SIG-M5 (cell line): ENCODE measurements around the gene EIF1B.

Experiments
- DNase-seq: peaks from one replicate; lab custom pipeline; 2025; lab: John Stamatoyannopoulos, UW

The EIF1B gene

DNA sequence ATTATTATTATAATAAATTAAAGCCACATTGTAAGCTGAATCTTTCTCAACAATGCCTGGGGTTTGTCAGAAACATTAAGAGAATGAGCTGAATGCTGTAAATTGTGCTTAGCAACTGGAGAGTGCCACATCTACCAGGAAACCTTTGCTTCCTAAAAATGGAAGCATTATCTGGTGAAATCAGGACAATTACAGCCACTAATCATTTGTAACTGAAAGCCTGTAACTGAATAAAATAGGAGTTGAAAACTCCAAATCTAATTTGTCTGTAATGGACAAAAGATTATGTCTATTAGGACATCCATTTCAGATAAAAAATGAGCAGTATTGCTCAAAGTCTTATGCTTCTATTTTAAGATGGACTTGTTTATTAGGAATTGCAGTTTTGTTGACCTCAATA, 32.2 kb downstream of the EIF1B start:
- DNase-seq, result no peak

DNA sequence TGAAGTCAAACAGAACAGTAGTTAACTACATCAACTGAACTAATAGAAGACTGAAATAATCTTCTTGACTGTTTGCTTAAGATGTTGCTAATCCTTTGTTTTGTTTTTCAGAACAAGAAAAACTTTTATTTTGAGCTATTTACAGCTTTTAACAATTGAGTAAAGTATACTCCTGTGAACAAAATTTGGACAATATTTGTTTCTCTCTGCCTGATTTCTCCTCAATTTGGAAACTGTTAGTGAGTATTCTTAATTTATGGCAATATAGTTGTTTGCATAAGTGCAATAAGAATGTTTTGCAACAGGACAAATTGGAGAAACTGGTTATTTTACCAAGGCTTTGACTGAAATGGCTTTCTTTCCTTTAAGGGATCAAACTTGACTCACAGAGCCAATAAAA, 41.0 kb downstream of the EIF1B start:
- DNase-seq, result no peak

DNA sequence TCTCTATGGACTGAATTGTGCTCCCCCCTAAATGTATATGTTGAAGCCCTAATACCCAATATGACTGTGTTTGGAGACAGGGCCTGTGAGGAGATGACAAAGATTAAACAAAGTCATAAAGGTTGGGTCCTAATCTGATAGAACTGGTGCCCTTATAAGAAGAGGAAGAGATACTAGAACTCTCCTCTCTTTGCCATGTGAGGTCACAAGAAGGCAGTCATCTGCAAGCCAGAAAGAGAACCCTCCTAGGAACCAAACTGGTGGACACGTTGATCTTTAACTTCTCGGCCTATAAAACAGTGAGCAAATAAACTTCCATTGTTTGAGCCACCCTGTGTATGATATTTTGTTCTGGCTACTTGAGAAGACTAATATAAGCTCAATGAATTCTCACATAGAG, 45.9 kb downstream of the EIF1B start:
- DNase-seq, result no peak

DNA sequence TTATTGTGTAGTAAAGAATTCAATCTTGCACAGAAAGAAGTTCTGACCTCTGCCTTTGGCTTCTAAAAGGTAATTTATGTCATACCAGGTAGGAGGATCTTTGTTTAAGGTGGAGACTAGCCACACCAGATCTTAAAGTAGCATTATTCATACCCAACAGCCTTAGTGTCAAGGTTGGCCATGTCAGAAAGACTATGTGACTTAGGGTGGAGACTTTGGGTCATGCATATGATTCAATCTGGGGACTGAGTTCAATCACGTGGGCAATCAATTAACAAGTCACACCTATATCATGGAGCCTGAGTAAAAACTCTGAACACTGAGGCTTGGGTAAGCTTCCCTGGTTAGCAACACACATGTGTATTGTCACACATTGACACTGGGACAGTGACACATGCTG, 48.9 kb downstream of the EIF1B start:
- DNase-seq, result no peak
